NK-92 (cell line): ENCODE measurements around the gene ZNF574.

Source experiments
- DNase-seq: peaks from one replicate; lab custom pipeline; 2025; ENCODE audit not compliant: unreplicated experiment; lab: John Stamatoyannopoulos, UW

ZNF574 gene

GRCh38 chr19:42053037-42053935, 22.7 kb upstream of the ZNF574 start:
- DNase-seq = no peak

GRCh38 chr19:42054205-42054604, 21.8 kb upstream of the ZNF574 start:
- DNase-seq = no peak

- DNase-seq = no peak
These were observed 18.1 kb upstream of the ZNF574 start for GRCh38 chr19:42057846-42058245.

GRCh38 chr19:42059196-42059595, 16.8 kb upstream of the ZNF574 start:
- no peak for DNase-seq

- no peak for DNase-seq
These were observed 15.8 kb upstream of the ZNF574 start for GRCh38 chr19:42060117-42060516.

- DNase-seq = no peak
These were observed 13.6 kb upstream of the ZNF574 start for GRCh38 chr19:42062381-42062780.

GRCh38 chr19:42064432-42064831, 11.5 kb upstream of the ZNF574 start:
- no peak for DNase-seq

- no peak for DNase-seq
These were observed 10.9 kb upstream of the ZNF574 start for GRCh38 chr19:42065051-42065450.

- no peak for DNase-seq
These were observed 10.5 kb upstream of the ZNF574 start for GRCh38 chr19:42065511-42065910.

- DNase-seq = no peak
These were observed 9.8 kb upstream of the ZNF574 start for GRCh38 chr19:42066075-42066754.

- DNase-seq = no peak
These were observed 8.6 kb upstream of the ZNF574 start for GRCh38 chr19:42067315-42067888.

- DNase-seq = no peak
These were observed 7.6 kb upstream of the ZNF574 start for GRCh38 chr19:42068361-42068755.

GRCh38 chr19:42068756-42069571, 7.0 kb upstream of the ZNF574 start:
- DNase-seq = no peak

GRCh38 chr19:42069619-42070351, 6.2 kb upstream of the ZNF574 start, which contains the start of gene GRIK5:
TSS of gene GRIK5 (minus strand) at chr19:42070206. CDS start at chr19:42065770, 4,436 bp downstream.
- DNase-seq = no peak

- DNase-seq = no peak
These were observed 4.7 kb upstream of the ZNF574 start for GRCh38 chr19:42071247-42071646.

GRCh38 chr19:42074513-42075363, 1.2 kb upstream of the ZNF574 start:
- no peak for DNase-seq

GRCh38 chr19:42075364-42075615, 676 bp upstream of the ZNF574 start:
- no peak for DNase-seq

GRCh38 chr19:42076380-42076944, 496 bp downstream of the ZNF574 start:
- no peak for DNase-seq

GRCh38 chr19:42078058-42078457, 2.1 kb downstream of the ZNF574 start:
- DNase-seq = no peak
